HepG2 (cell line): ENCODE measurements around the gene NAV2. TPM values are rescaled to one million over a fixed set of nuclear protein-coding genes. Genes with fewer than 3 reads are reported as not detected.

Source experiments
- IKZF4 ChIP-seq: sonication (generic); formaldehyde crosslinking; IDR thresholded peaks from 2 replicates; pipeline ENCODE4 v1.5.1; 2020; ENCODE audit warnings: borderline replicate concordance, mild to moderate bottlenecking, low read depth, missing genetic modification reagents; ENCODE audit errors: not compliant biosample characterization
- KDM1A ChIP-seq: IDR thresholded peaks from 2 replicates; pipeline ENCODE4 v1.6.1; 2016; ENCODE audit warnings: missing compliant biosample characterization
- KDM2A ChIP-seq: sonication (generic); formaldehyde crosslinking; IDR thresholded peaks from 2 replicates; pipeline ENCODE4 v1.4.0; 2020; ENCODE audit warnings: low read depth, missing genetic modification reagents, borderline replicate concordance
- NFYB ChIP-seq: sonication (generic); formaldehyde crosslinking; IDR thresholded peaks from 2 replicates; pipeline ENCODE4 v1.4.0; 2020; ENCODE audit warnings: missing genetic modification reagents
- NONO ChIP-seq, 2 experiments: fragments of 450-650 bp in 1 of 2; sonication (generic) in 1 of 2; formaldehyde crosslinking in 1 of 2; IDR thresholded peaks in 1 of 2; conservative IDR thresholded peaks in 1 of 2; 2 replicates each; pipeline versions ENCODE4 v1.6.1 to v1.8.0; 2017 to 2022; ENCODE audit warnings: mild to moderate bottlenecking in 1 of 2, missing genetic modification reagents in 1 of 2, moderate library complexity in 1 of 2
- TAF1 ChIP-seq: sonication (generic); formaldehyde crosslinking; IDR thresholded peaks from 2 replicates; pipeline ENCODE4 v1.4.0; 2020; ENCODE audit warnings: missing genetic modification reagents
- ZFP41 ChIP-seq: sonication (generic); formaldehyde crosslinking; IDR thresholded peaks from 2 replicates; pipeline ENCODE4 v1.4.0; 2020; ENCODE audit warnings: mild to moderate bottlenecking, missing genetic modification reagents, borderline replicate concordance
- polyA plus RNA-seq, 8 experiments: library from polyadenylated mRNA; depleted of rRNA in 3 of 8; stranded (reverse) in 7 of 8; unstranded in 1 of 8; fragments of >200 nt; fragmentation: Illumina TruSeq in 4 of 8; extraction: Trizol in 4 of 8; gene quantifications; 2 replicates each; pipeline versions ENCODE4 v1.2.1 to v1.2.3, GENCODE V29; 2011 to 2016; ENCODE audit warnings: low read depth in 4 of 8, missing spikeins in 1 of 8, mixed read lengths in 1 of 8; ENCODE audit not compliant: insufficient read depth in 1 of 8
- total RNA-seq, 5 experiments: library from RNA; depleted of rRNA; stranded (reverse); fragments of >200 nt; fragmentation: Illumina TruSeq; extraction: Trizol; gene quantifications; 2 replicates each; pipeline ENCODE4 v1.2.3, GENCODE V29; 2016; ENCODE audit warnings: low read depth in 1 of 5
- TF ChIP-seq, protein P1 (sequence below): sonication (generic); formaldehyde crosslinking; IDR thresholded peaks from 2 replicates; pipeline ENCODE4 v1.4.0; 2020; ENCODE audit warnings: missing genetic modification reagents, borderline replicate concordance
- TF ChIP-seq, protein P2 (sequence below): sonication (generic); formaldehyde crosslinking; IDR thresholded peaks from 2 replicates; pipeline ENCODE4 v1.8.0; 2023; ENCODE audit warnings: mild to moderate bottlenecking, missing genetic modification reagents
- TF ChIP-seq, protein P3 (sequence below): sonication (generic); formaldehyde crosslinking; IDR thresholded peaks from 2 replicates; pipeline ENCODE4 v1.4.0; 2020; ENCODE audit warnings: mild to moderate bottlenecking, missing genetic modification reagents, borderline replicate concordance
- TF ChIP-seq, protein P4 (sequence below): sonication (generic); formaldehyde crosslinking; IDR thresholded peaks from 2 replicates; pipeline ENCODE4 v1.4.0; 2020; ENCODE audit warnings: missing genetic modification reagents, borderline replicate concordance
- TF ChIP-seq, protein P5 (sequence below): sonication (generic); formaldehyde crosslinking; IDR thresholded peaks from 2 replicates; pipeline ENCODE4 v1.8.0; 2022; ENCODE audit warnings: missing genetic modification reagents, mild to moderate bottlenecking, moderate library complexity, borderline replicate concordance

Gene NAV2
- total and polyA plus RNA-seq, 2 of the 13 experiments (the other 11 are each of a cell fraction or from before 2014, with no cell fraction given) = 9.3 to 34.6 TPM

DNA sequence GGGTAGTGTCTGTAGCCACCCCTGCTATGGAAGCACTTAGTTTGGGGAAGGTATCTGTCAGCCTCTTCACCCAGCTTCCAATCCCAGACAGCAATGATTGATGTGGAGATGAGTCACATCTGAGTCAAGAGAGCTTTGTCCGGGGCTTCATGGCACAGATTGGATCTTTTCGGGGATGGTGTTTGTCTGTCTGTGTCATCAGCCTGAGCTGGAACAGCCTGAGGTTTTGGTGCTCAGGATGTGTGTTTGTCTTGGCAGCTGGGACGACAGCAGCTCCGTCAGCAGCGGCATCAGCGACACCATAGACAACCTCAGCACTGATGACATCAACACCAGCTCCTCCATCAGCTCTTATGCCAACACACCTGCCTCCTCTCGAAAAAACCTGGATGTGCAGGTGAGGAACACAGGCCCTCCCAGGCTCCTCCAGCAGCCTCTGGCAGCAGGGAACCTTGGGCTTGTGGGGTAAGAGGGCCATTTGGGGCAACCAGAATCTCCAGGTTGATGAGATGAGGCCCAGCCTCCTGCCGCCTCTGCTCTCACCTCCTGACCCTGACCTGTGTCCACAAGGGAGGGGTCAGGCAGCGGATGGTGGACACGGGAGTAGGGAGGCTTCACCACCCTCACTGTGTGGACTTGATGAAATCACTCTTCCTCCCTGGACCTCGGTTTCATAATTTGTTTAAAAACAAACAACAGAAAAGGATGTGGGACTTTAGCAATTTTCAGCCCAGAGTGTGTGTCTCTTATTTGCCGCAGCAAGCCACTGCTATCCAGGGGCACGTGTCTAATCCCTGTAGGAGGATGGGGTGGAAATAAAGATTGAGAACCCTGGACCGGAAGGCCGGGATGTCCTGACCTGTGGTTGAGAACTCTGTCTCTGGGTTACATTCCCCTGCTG is 323.3 kb downstream of the NAV2 start (continued):
- TF ChIP-seq, protein P1, sequence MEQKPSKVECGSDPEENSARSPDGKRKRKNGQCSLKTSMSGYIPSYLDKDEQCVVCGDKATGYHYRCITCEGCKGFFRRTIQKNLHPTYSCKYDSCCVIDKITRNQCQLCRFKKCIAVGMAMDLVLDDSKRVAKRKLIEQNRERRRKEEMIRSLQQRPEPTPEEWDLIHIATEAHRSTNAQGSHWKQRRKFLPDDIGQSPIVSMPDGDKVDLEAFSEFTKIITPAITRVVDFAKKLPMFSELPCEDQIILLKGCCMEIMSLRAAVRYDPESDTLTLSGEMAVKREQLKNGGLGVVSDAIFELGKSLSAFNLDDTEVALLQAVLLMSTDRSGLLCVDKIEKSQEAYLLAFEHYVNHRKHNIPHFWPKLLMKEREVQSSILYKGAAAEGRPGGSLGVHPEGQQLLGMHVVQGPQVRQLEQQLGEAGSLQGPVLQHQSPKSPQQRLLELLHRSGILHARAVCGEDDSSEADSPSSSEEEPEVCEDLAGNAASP = peak; percentile 82
- TF ChIP-seq, protein P2, sequence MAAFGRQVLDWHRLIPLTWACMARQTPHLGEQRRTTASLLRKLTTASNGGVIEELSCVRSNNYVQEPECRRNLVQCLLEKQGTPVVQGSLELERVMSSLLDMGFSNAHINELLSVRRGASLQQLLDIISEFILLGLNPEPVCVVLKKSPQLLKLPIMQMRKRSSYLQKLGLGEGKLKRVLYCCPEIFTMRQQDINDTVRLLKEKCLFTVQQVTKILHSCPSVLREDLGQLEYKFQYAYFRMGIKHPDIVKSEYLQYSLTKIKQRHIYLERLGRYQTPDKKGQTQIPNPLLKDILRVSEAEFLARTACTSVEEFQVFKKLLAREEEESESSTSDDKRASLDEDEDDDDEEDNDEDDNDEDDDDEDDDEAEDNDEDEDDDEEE (CRISPR knock-in tag) = peak; percentile 91
- TF ChIP-seq, protein P3, sequence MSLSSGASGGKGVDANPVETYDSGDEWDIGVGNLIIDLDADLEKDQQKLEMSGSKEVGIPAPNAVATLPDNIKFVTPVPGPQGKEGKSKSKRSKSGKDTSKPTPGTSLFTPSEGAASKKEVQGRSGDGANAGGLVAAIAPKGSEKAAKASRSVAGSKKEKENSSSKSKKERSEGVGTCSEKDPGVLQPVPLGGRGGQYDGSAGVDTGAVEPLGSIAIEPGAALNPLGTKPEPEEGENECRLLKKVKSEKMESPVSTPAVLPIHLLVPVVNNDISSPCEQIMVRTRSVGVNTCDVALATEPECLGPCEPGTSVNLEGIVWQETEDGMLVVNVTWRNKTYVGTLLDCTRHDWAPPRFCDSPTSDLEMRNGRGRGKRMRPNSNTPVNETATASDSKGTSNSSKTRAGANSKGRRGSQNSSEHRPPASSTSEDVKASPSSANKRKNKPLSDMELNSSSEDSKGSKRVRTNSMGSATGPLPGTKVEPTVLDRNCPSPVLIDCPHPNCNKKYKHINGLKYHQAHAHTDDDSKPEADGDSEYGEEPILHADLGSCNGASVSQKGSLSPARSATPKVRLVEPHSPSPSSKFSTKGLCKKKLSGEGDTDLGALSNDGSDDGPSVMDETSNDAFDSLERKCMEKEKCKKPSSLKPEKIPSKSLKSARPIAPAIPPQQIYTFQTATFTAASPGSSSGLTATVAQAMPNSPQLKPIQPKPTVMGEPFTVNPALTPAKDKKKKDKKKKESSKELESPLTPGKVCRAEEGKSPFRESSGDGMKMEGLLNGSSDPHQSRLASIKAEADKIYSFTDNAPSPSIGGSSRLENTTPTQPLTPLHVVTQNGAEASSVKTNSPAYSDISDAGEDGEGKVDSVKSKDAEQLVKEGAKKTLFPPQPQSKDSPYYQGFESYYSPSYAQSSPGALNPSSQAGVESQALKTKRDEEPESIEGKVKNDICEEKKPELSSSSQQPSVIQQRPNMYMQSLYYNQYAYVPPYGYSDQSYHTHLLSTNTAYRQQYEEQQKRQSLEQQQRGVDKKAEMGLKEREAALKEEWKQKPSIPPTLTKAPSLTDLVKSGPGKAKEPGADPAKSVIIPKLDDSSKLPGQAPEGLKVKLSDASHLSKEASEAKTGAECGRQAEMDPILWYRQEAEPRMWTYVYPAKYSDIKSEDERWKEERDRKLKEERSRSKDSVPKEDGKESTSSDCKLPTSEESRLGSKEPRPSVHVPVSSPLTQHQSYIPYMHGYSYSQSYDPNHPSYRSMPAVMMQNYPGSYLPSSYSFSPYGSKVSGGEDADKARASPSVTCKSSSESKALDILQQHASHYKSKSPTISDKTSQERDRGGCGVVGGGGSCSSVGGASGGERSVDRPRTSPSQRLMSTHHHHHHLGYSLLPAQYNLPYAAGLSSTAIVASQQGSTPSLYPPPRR (CRISPR knock-in tag) = peak; percentile 94
- TF ChIP-seq IKZF4 (CRISPR knock-in tag) (no peak), TAF1 (CRISPR knock-in tag) (0 out of 2 replicates have a peak, but pooled peaks have one; percentile 33), KDM1A (CRISPR knock-in tag) (peak; percentile 93), KDM2A (CRISPR knock-in tag) (peak; percentile 44; the same call in 1 of the 2 replicates), ZFP41 (CRISPR knock-in tag) (no peak), NONO (IDR thresholded peaks at IDR 0.05) (no peak), NONO (CRISPR knock-in tag; conservative IDR thresholded peaks at IDR 0.05) (peak; percentile 75; the same call in 1 of the 2 replicates), NFYB (CRISPR knock-in tag) (no peak)
- TF ChIP-seq, protein P4, sequence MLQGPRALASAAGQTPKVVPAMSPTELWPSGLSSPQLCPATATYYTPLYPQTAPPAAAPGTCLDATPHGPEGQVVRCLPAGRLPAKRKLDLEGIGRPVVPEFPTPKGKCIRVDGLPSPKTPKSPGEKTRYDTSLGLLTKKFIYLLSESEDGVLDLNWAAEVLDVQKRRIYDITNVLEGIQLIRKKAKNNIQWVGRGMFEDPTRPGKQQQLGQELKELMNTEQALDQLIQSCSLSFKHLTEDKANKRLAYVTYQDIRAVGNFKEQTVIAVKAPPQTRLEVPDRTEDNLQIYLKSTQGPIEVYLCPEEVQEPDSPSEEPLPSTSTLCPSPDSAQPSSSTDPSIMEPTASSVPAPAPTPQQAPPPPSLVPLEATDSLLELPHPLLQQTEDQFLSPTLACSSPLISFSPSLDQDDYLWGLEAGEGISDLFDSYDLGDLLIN (CRISPR knock-in tag) = peak; percentile 86; the same call in 1 of the 2 replicates
- TF ChIP-seq, protein P5, sequence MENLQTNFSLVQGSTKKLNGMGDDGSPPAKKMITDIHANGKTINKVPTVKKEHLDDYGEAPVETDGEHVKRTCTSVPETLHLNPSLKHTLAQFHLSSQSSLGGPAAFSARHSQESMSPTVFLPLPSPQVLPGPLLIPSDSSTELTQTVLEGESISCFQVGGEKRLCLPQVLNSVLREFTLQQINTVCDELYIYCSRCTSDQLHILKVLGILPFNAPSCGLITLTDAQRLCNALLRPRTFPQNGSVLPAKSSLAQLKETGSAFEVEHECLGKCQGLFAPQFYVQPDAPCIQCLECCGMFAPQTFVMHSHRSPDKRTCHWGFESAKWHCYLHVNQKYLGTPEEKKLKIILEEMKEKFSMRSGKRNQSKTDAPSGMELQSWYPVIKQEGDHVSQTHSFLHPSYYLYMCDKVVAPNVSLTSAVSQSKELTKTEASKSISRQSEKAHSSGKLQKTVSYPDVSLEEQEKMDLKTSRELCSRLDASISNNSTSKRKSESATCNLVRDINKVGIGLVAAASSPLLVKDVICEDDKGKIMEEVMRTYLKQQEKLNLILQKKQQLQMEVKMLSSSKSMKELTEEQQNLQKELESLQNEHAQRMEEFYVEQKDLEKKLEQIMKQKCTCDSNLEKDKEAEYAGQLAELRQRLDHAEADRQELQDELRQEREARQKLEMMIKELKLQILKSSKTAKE (CRISPR knock-in tag) = peak; percentile 91
